ENCODE measurements around the gene ANO6. TPM values are rescaled to one million over a fixed set of nuclear protein-coding genes. Genes with fewer than 3 reads are reported as not detected.
A peak's percentile ranks its signal among the peaks of the same experiment; 100 is the strongest.

Gene ANO6
- total and polyA plus RNA-seq, 8 donors, result 58.0 to 79.7 (median 66.1) TPM

- Histone ChIP-seq H3K27me3 (no peaks in the 10 kb centered on the region), H3K27ac (no peak overlapping the region), H3K4me3 (no peak overlapping the region), H3K9me3 (no peaks in the 10 kb centered on the region), H3K36me3 (peaks cover 0 to 51% of the 10 kb centered on the region in 2 donors), H3K4me1 (no peaks in the 10 kb centered on the region)
- ATAC-seq (no peak), DNase-seq (no peak)
- intact Hi-C loops (cut with DNase I), result no loop called here
- TF ChIP-seq, protein P1, sequence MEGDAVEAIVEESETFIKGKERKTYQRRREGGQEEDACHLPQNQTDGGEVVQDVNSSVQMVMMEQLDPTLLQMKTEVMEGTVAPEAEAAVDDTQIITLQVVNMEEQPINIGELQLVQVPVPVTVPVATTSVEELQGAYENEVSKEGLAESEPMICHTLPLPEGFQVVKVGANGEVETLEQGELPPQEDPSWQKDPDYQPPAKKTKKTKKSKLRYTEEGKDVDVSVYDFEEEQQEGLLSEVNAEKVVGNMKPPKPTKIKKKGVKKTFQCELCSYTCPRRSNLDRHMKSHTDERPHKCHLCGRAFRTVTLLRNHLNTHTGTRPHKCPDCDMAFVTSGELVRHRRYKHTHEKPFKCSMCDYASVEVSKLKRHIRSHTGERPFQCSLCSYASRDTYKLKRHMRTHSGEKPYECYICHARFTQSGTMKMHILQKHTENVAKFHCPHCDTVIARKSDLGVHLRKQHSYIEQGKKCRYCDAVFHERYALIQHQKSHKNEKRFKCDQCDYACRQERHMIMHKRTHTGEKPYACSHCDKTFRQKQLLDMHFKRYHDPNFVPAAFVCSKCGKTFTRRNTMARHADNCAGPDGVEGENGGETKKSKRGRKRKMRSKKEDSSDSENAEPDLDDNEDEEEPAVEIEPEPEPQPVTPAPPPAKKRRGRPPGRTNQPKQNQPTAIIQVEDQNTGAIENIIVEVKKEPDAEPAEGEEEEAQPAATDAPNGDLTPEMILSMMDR (IDR thresholded peaks at IDR 0.05), result no peak
These were observed 217.6 kb downstream of the ANO6 start for GRCh38 chr12:45433441-45433868.

GRCh38 chr12:45434094-45434493 is 218.2 kb downstream of the ANO6 start:
- TF ChIP-seq, protein P1 (IDR thresholded peaks at IDR 0.05), result no peak
- intact Hi-C loops (cut with DNase I), result no loop called here

DNA sequence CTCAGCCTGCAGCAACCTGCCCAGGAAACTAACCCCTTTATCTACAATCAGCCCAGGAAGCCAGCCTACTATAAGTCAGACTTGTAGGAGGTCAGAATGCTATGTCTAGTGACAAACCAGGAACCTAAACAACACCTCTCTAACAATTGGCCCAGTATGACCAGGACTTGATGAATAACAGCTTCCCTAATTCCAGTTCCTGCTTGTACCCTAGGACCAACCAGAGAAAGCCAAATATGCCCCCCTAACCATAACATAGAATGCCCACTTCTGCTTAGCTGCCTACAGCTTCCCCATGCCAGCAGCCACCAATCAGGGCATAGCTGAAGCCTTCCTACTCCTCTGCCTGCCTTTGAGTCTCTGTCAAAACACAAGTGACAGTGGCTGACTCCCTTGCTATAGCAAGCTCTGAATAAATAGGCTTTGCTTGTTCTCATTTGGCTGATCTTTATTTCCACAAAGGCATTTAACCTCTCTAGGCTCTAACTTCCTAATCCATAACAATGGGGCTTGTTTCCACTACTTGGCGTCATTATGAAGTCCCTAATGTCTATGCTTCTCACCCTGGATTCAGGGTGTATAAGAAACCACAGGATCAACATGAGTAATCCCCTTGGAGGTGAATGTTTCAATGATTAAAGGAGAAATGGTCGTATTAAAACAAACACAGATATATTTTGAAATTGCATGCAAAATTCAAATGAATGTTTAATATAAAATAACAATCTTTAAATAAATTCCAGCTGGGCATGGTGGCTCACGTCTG is 220.2 kb downstream of the ANO6 start:
- TF ChIP-seq, protein P1 (IDR thresholded peaks at IDR 0.05), result no peak
- Histone ChIP-seq H3K9me3 (peaks cover 0 to 2% of the 10 kb centered on the region in 2 donors), H3K36me3 (peaks cover 0 to 24% of the 10 kb centered on the region in 2 donors), H3K27me3 (no peaks in the 10 kb centered on the region), H3K27ac (no peak overlapping the region), H3K4me3 (no peak overlapping the region), H3K4me1 (no peaks in the 10 kb centered on the region)
- ATAC-seq (peak; percentile 74), DNase-seq (no peak)
- intact Hi-C loops (cut with DNase I), result no loop called here

More at GRCh38 chr12:45434094-45434493, 218.2 kb downstream of the ANO6 start:
- H3K4me3 ChIP-seq, result no peak overlapping the region
- DNase-seq (no peak), ATAC-seq (no peak)
- peaks cover 0 to 44% of the 10 kb centered on the region in 2 donors for H3K36me3 ChIP-seq
- H3K27ac ChIP-seq, result no peak overlapping the region
- H3K9me3 ChIP-seq, result no peaks in the 10 kb centered on the region
- no peaks in the 10 kb centered on the region for H3K4me1 ChIP-seq
- H3K27me3 ChIP-seq, result no peaks in the 10 kb centered on the region

- Histone ChIP-seq H3K36me3 (peaks cover 0 to 3% of the 10 kb centered on the region in 2 donors), H3K9me3 (peaks cover 0 to 27% of the 10 kb centered on the region in 2 donors), H3K27me3 (no peaks in the 10 kb centered on the region), H3K27ac (no peak overlapping the region), H3K4me3 (no peak overlapping the region), H3K4me1 (no peaks in the 10 kb centered on the region)
- no peak for ATAC-seq
- no peak for DNase-seq
- TF ChIP-seq, protein P1 (IDR thresholded peaks at IDR 0.05), result no peak
- intact Hi-C loops (cut with DNase I), result no loop called here
These were observed 223.1 kb downstream of the ANO6 start for GRCh38 chr12:45439039-45439438.

DNA sequence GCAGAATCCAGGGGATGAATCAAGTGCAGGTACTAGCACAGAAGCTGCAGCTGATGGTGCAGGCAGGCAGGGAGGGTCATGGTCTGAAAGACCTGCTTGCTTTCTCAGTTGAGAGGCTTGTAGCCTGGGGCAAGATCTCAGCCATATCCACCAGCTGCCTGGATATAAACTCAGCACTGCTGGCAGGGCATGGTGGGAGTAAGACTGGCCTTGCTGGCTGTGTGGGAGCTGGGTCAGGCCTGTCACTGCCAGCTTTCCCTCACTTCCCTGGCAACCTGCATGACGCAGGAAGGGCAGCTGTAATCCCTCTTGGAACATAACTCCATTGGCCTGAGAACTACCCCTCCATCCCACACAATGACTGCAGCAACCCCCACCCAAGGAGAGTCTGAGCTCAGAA is 230.1 kb downstream of the ANO6 start:
- Histone ChIP-seq H3K27ac (no peak overlapping the region), H3K4me3 (no peak overlapping the region), H3K4me1 (no peaks in the 10 kb centered on the region), H3K9me3 (peaks cover 0 to 30% of the 10 kb centered on the region in 2 donors), H3K27me3 (no peaks in the 10 kb centered on the region), H3K36me3 (no peaks in the 10 kb centered on the region)
- ATAC-seq (no peak), DNase-seq (no peak)
- intact Hi-C loops (cut with DNase I), result no loop called here
- TF ChIP-seq, protein P1 (IDR thresholded peaks at IDR 0.05), result no peak
